B cell (primary cell): ENCODE results near the gene BEX1. TPM values are rescaled to one million over a fixed set of nuclear protein-coding genes. Genes with fewer than 3 reads are reported as not detected.

Experiments used
- ATAC-seq: fragments of 200-7000 bp; cut with Tn5 transposase; one replicate; pipeline ENCODE4 v1.10.0; 2021; ENCODE audit warnings: low read depth, mild to moderate bottlenecking, moderate number of reproducible peaks, moderate library complexity
- CTCF ChIA-PET: fragments of 350-600 bp; sonication (Branson Sonifier 250); formaldehyde crosslinking; loops from one replicate; lab custom pipeline; 2021; ENCODE audit warnings: antibody characterized with exemption, inconsistent platforms; lab: Charles Lee
- POLR2A ChIA-PET: fragments of 350-600 bp; sonication (Branson Sonifier 250); formaldehyde crosslinking; loops from one replicate; lab custom pipeline; 2021; ENCODE audit warnings: antibody characterized with exemption; lab: Charles Lee
- DNase-seq: peaks from one replicate; pipeline ENCODE4 v3.0.0; 2013
- H2AFZ ChIP-seq: 2 replicates; pipeline ENCODE4 v1.6.1; 2012; ENCODE audit warnings: mild to moderate bottlenecking, low read depth, low read length; ENCODE audit not compliant: insufficient read depth, poor library complexity, severe bottlenecking
- H3K27ac ChIP-seq, 2 donors: 1 replicate in 1 of 2; 2 replicates in 1 of 2; pipeline ENCODE4 v1.5.1; 2012 to 2013; ENCODE audit warnings: low read length in 2 of 2, mild to moderate bottlenecking in 2 of 2, moderate library complexity in 1 of 2
- H3K27me3 ChIP-seq, 4 experiments: fragments of 200-600 bp in 1 of 4; sonication (generic) in 1 of 4; replicated peaks in 1 of 4; 1 replicate in 2 of 4; 2 replicates in 2 of 4; pipeline versions ENCODE4 v1.6.1 to v1.7.0; 2013 to 2016; ENCODE audit warnings: low read length in 3 of 4, mild to moderate bottlenecking in 2 of 4, mixed read lengths in 1 of 4, moderate library complexity in 1 of 4; ENCODE audit not compliant: insufficient read depth in 4 of 4, control insufficient read depth in 3 of 4; ENCODE audit errors: control extremely low read depth in 1 of 4
- H3K36me3 ChIP-seq, 2 experiments: replicated peaks in 1 of 2; 1 replicate in 1 of 2; 2 replicates in 1 of 2; pipeline versions ENCODE4 v1.6.1 to v1.7.1; 2013; ENCODE audit warnings: low read length in 1 of 2; ENCODE audit not compliant: insufficient read depth in 2 of 2, control insufficient read depth in 1 of 2; ENCODE audit errors: control extremely low read depth in 1 of 2, extremely low read depth in 1 of 2
- H3K4me1 ChIP-seq, 2 donors: fragments of 200-600 bp in 1 of 2; sonication (generic) in 1 of 2; 1 replicate in 1 of 2; 2 replicates in 1 of 2; pipeline versions ENCODE4 v1.5.1 to v1.6.1; 2013 to 2017; ENCODE audit warnings: low read length in 2 of 2; ENCODE audit not compliant: control insufficient read depth in 2 of 2, insufficient read depth in 2 of 2
- H3K4me2 ChIP-seq: replicated peaks from 2 replicates; pipeline ENCODE3; 2012; ENCODE audit warnings: mild to moderate bottlenecking, low read depth, low read length; ENCODE audit not compliant: poor library complexity, severe bottlenecking
- H3K4me3 ChIP-seq, 5 experiments: fragments of 200-600 bp in 1 of 5; sonication (generic) in 1 of 5; 1 replicate in 3 of 5; 2 replicates in 2 of 5; pipeline versions ENCODE4 v1.5.1 to v1.7.0; 2011 to 2016; ENCODE audit warnings: low read length in 4 of 5, mild to moderate bottlenecking in 4 of 5, low read depth in 2 of 5, control low read depth in 1 of 5, moderate library complexity in 1 of 5; ENCODE audit not compliant: insufficient read depth in 1 of 5; ENCODE audit errors: control extremely low read depth in 1 of 5, extremely low read depth in 1 of 5
- H3K79me2 ChIP-seq: fragments of 200-600 bp; sonication (generic); one replicate; pipeline ENCODE4 v1.6.0; 2016; ENCODE audit warnings: low read length; ENCODE audit not compliant: control insufficient read depth, insufficient read depth
- H3K9ac ChIP-seq: fragments of 200-600 bp; sonication (generic); 2 replicates; pipeline ENCODE4 v1.6.1; 2017; ENCODE audit warnings: mild to moderate bottlenecking, low read length, moderate library complexity
- H3K9me3 ChIP-seq, 3 donors: one replicate each; pipeline versions ENCODE4 v1.6.1 to v1.7.1; 2013; ENCODE audit warnings: low read length in 2 of 3; ENCODE audit not compliant: control insufficient read depth in 2 of 3, insufficient read depth in 1 of 3; ENCODE audit errors: control extremely low read depth in 1 of 3
- H4K20me1 ChIP-seq: 2 replicates; pipeline ENCODE4 v1.6.0; 2012; ENCODE audit warnings: mild to moderate bottlenecking, low read length; ENCODE audit not compliant: insufficient read depth, control insufficient read depth, poor library complexity, severe bottlenecking
- H3K27ac Mint-ChIP-seq: one replicate; pipeline ENCODE4 v1.8.0; 2021; ENCODE audit warnings: mixed read lengths
- H3K27me3 Mint-ChIP-seq: one replicate; pipeline ENCODE4 v1.8.0; 2021; ENCODE audit warnings: mixed read lengths
- H3K4me1 Mint-ChIP-seq: one replicate; pipeline ENCODE4 v1.8.0; 2021; ENCODE audit warnings: mixed read lengths
- H3K4me3 Mint-ChIP-seq: one replicate; pipeline ENCODE4 v1.8.0; 2021; ENCODE audit warnings: mixed read lengths
- H3K9me3 Mint-ChIP-seq: one replicate; pipeline ENCODE4 v1.8.0; 2022; ENCODE audit warnings: mixed read lengths; ENCODE audit not compliant: insufficient read depth
- EZH2 ChIP-seq: IDR thresholded peaks from 2 replicates; pipeline ENCODE4 v1.6.1; 2012; ENCODE audit warnings: borderline replicate concordance, low read depth, mild to moderate bottlenecking, moderate library complexity, low read length; ENCODE audit not compliant: insufficient read depth, poor library complexity, severe bottlenecking
- WGBS: methylation state at CpG from one replicate; pipeline ENCODE4 v1.1.5; 2013; ENCODE audit warnings: missing lambda C conversion rate; ENCODE audit not compliant: insufficient coverage; 5-methylcytosine and 5-hydroxymethylcytosine counted together
- intact Hi-C: fragments of 100-400 bp; cut with micrococcal nuclease; formaldehyde crosslinking; loops from one replicate; pipeline ENCODE4 v1.10.0; 2022
- polyA plus RNA-seq: library from polyadenylated mRNA; depleted of rRNA; stranded (reverse); fragments of >200 nt; gene quantifications from 2 replicates; pipeline ENCODE4 v1.2.3, GENCODE V29; 2012
- total RNA-seq, 2 donors: library from RNA; stranded (reverse); fragments of 120-200 nt in 1 of 2; gene quantifications; 1 replicate in 1 of 2; 2 replicates in 1 of 2; pipeline versions ENCODE4 v1.2.3 to v1.2.4, GENCODE V29; 2013 to 2022
- TF ChIP-seq, protein P1 (sequence below): fragments of 200-600 bp; IDR thresholded peaks from one replicate; pipeline ENCODE4 v1.8.0; 2022; ENCODE audit warnings: antibody characterized with exemption, mild to moderate bottlenecking

Gene BEX1
- total and polyA plus RNA-seq, 2 donors (not counting 1 experiment from before 2014, with no cell fraction given) = 0.84 TPM; not detected in 1

GRCh38 chrX:103066606-103067005 lies 2.6 kb upstream of the BEX1 start:
- Mint-ChIP-seq H3K27me3 (peaks cover 6% of the 10 kb centered on the region), H3K27ac (no peak overlapping the region), H3K4me3 (no peak overlapping the region), H3K4me1 (peaks cover 2% of the 10 kb centered on the region), H3K9me3 (no peaks in the 10 kb centered on the region)
- no peak for ATAC-seq
- Histone ChIP-seq H3K4me2 (no peak overlapping the region), H3K4me1 (no peaks in the 10 kb centered on the region), H3K27me3 (peaks cover 0 to 3% (median 0%) of the 10 kb centered on the region in 4 experiments), H3K9me3 (no peaks in the 10 kb centered on the region), H3K79me2 (no peaks in the 10 kb centered on the region), H3K27ac (no peak overlapping the region), H3K36me3 (no peaks in the 10 kb centered on the region), H3K4me3 (no peak overlapping the region), H3K9ac (no peak overlapping the region), H4K20me1 (no peaks in the 10 kb centered on the region), H2AFZ (no peak overlapping the region)
- WGBS = no CpG with 5 or more reads among the region's 1 CpG
- no peak for DNase-seq
- CTCF ChIA-PET = no interaction called here
- POLR2A ChIA-PET = no interaction called here
- no peak for TF ChIP-seq EZH2
- TF ChIP-seq, protein P1, sequence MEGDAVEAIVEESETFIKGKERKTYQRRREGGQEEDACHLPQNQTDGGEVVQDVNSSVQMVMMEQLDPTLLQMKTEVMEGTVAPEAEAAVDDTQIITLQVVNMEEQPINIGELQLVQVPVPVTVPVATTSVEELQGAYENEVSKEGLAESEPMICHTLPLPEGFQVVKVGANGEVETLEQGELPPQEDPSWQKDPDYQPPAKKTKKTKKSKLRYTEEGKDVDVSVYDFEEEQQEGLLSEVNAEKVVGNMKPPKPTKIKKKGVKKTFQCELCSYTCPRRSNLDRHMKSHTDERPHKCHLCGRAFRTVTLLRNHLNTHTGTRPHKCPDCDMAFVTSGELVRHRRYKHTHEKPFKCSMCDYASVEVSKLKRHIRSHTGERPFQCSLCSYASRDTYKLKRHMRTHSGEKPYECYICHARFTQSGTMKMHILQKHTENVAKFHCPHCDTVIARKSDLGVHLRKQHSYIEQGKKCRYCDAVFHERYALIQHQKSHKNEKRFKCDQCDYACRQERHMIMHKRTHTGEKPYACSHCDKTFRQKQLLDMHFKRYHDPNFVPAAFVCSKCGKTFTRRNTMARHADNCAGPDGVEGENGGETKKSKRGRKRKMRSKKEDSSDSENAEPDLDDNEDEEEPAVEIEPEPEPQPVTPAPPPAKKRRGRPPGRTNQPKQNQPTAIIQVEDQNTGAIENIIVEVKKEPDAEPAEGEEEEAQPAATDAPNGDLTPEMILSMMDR = no peak
- intact Hi-C loops = no loop called here

DNA sequence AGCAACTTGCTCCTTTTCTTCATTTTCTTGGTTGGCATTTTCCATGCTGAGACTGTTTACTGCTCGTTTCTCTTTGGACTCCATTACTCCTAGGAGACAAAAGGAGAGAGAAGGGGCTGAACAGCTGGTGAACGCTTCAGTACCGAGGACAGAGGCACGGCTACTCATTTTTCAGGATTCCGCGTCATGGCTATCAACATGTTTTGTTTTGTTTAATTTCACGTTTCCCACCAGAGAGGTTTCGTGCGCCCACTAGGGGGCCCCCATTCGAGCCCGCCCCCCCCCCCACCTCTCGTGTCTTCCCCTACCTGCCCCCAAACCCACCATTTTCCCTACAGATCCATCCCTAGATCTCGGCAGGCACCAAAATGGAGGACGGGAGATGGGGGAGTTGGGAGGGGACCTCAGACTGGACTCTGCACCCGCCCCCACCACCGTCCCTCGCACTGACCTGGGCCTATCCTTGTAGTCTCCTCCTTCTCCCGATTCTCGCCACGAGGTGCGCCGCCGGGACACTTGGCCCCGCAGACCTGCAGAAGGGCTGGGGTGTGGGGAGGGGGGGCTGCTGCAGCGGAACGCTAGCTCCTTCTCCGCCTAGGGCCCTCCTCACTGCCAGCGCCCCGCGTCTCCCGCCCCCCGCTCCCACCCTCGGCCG lies 653 bp downstream of the BEX1 start:
- Histone ChIP-seq H3K4me3 (peak overlapping the region in 1 of 5 experiments; percentile 2), H3K4me1 (no peaks in the 10 kb centered on the region), H2AFZ (no peak overlapping the region), H3K9me3 (no peaks in the 10 kb centered on the region), H3K36me3 (no peaks in the 10 kb centered on the region), H3K27me3 (peaks cover 0 to 3% (median 0%) of the 10 kb centered on the region in 4 experiments), H3K4me2 (no peak overlapping the region), H3K79me2 (no peaks in the 10 kb centered on the region), H3K9ac (no peak overlapping the region), H3K27ac (no peak overlapping the region), H4K20me1 (no peaks in the 10 kb centered on the region)
- ATAC-seq = no peak
- no peak overlapping the region for H3K4me3 Mint-ChIP-seq
- CTCF ChIA-PET = no interaction called here
- H3K27me3 Mint-ChIP-seq = peaks cover 6% of the 10 kb centered on the region
- peaks cover 2% of the 10 kb centered on the region for H3K4me1 Mint-ChIP-seq
- intact Hi-C loops = no loop called here
- H3K9me3 Mint-ChIP-seq = no peaks in the 10 kb centered on the region
- 8% methylated on average over 2 of the region's 34 CpGs for WGBS
- POLR2A ChIA-PET = no interaction called here
- TF ChIP-seq, protein P1 = no peak
- no peak for TF ChIP-seq EZH2
- no peak overlapping the region for H3K27ac Mint-ChIP-seq
- DNase-seq = no peak
